Central memory CD8-positive, alpha-beta T cell (primary cell): ENCODE results near the gene SBNO2.

ENCODE experiments used
- ATAC-seq: fragments of 150-1000 bp; cut with Tn5 transposase; replicated peaks from 2 replicates; pipeline ENCODE4 v1.10.0; 2022; ENCODE audit warnings: mild to moderate bottlenecking, moderate FRiP score, moderate number of reproducible peaks; ENCODE audit not compliant: poor library complexity, severe bottlenecking; ENCODE audit errors: extremely low read depth
- DNase-seq, 2 donors: peaks; one replicate each; pipeline ENCODE4 v3.0.0; 2021; ENCODE audit warnings: low spot score in 2 of 2
- H3K27ac Mint-ChIP-seq: one replicate; pipeline ENCODE4 v1.8.0; 2022; ENCODE audit warnings: low read depth, mild to moderate bottlenecking, moderate library complexity, mixed read lengths
- H3K27me3 Mint-ChIP-seq: one replicate; pipeline ENCODE4 v1.8.0; 2022; ENCODE audit warnings: mixed read lengths
- H3K36me3 Mint-ChIP-seq: one replicate; pipeline ENCODE4 v1.8.0; 2022; ENCODE audit warnings: mild to moderate bottlenecking, moderate library complexity, mixed read lengths; ENCODE audit not compliant: insufficient read depth
- H3K4me1 Mint-ChIP-seq: one replicate; pipeline ENCODE4 v1.8.0; 2022; ENCODE audit warnings: mixed read lengths
- H3K4me3 Mint-ChIP-seq: one replicate; pipeline ENCODE4 v1.8.0; 2022; ENCODE audit warnings: mild to moderate bottlenecking, moderate library complexity, mixed read lengths
- H3K9me3 Mint-ChIP-seq: one replicate; pipeline ENCODE4 v1.8.0; 2022; ENCODE audit warnings: mixed read lengths

SBNO2 gene

GRCh38 chr19:1070576-1070930 is 103.5 kb downstream of the SBNO2 start:
- peak overlapping the region; percentile 87 for H3K4me3 Mint-ChIP-seq
- ATAC-seq (no peak), DNase-seq (no peak)
- H3K27me3 Mint-ChIP-seq: no peaks in the 10 kb centered on the region
- peak overlapping the region; percentile 91 for H3K27ac Mint-ChIP-seq
- H3K9me3 Mint-ChIP-seq: no peaks in the 10 kb centered on the region
- H3K36me3 Mint-ChIP-seq: peaks cover 74% of the 10 kb centered on the region
- peaks cover 50% of the 10 kb centered on the region for H3K4me1 Mint-ChIP-seq

DNA sequence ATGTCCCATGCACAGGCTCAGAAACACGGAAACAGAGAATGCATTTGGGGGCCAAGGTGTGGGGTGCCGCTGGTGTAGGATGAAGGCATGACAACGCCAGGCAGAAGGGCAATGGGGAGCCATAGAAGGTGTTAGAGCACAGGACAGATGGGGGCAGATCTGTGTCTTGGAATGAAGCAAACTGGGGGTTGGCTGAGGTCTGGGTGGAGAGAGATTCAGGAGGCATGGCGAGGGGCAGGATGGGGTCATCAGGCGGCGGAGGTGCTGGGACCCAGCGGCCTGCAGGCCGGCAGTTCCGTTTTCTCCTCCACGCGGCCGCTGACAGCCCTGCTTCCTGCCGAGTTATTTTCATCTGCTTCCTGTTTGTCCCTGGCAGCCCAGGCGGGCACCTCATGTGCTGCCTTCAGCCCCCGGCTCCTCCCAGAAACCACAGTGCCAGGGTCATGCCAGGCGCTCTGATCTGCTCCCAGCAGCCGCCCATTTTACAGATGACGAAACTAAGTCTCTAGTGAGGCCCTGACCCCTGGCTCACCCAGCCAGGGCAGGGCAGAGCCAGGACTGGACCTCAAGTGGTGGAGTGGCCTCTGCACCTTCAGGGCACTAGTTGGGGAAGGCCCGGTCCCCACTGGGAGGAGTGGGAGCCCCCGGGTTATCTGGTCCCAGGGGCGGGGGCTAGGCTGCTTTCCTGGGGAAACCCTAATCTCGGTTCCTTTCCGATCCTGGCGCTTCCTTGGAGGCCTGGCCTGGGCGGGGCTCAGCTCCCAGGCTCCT is 104.9 kb downstream of the SBNO2 start:
- H3K27me3 Mint-ChIP-seq: no peaks in the 10 kb centered on the region
- H3K9me3 Mint-ChIP-seq: no peaks in the 10 kb centered on the region
- DNase-seq: peak in 1 of 2 donors; percentile 59
- peak overlapping the region; percentile 91 for H3K27ac Mint-ChIP-seq
- peak overlapping the region; percentile 87 for H3K4me3 Mint-ChIP-seq
- peaks cover 59% of the 10 kb centered on the region for H3K4me1 Mint-ChIP-seq
- peaks cover 64% of the 10 kb centered on the region for H3K36me3 Mint-ChIP-seq
- peak; percentile 26 for ATAC-seq

- Mint-ChIP-seq H3K9me3 (no peaks in the 10 kb centered on the region), H3K36me3 (peaks cover 60% of the 10 kb centered on the region), H3K4me3 (peak overlapping the region; percentile 87), H3K27me3 (no peaks in the 10 kb centered on the region), H3K4me1 (peaks cover 62% of the 10 kb centered on the region), H3K27ac (peak overlapping the region; percentile 91)
- peak; percentile 21 for ATAC-seq
- DNase-seq: peak in 1 of 2 donors; percentile 63
Observed at GRCh38 chr19:1068009-1069001, 105.8 kb downstream of the SBNO2 start.

DNA sequence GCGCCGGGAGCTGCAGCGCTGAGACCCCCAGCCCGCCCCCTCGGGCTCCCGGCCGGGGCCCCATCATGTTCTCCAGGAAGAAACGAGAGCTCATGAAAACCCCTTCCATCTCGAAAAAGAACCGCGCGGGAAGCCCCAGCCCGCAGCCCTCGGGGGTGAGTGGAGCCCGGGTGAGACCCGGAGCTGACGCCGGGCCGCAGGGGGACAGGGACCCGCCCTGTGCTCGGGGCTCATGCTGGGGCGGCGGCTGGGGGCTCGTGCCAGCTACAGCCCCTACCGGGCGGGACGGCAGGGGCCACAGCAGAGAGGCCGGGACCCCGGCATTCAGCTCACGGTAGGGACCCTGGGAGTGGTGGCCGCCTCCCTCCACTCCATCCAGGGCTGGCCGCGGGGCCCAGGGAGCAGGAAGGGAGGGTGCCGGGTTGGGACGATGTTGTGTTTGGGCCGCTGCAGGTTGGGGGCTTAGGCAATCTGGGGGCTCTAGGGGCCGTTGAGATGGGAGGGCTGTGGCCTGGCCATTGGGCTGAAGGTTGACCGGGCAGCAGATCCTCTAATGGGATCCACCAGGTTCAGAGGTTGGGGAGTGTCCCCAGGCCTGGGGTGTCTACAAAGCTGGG is 106.6 kb downstream of the SBNO2 start:
- DNase-seq (peak; percentile 70 to 80), ATAC-seq (peak; percentile 63)
- H3K4me3 Mint-ChIP-seq: peak overlapping the region; percentile 87
- no peaks in the 10 kb centered on the region for H3K27me3 Mint-ChIP-seq
- peak overlapping the region; percentile 91 for H3K27ac Mint-ChIP-seq
- no peaks in the 10 kb centered on the region for H3K9me3 Mint-ChIP-seq
- H3K4me1 Mint-ChIP-seq: peaks cover 54% of the 10 kb centered on the region
- peaks cover 55% of the 10 kb centered on the region for H3K36me3 Mint-ChIP-seq

DNA sequence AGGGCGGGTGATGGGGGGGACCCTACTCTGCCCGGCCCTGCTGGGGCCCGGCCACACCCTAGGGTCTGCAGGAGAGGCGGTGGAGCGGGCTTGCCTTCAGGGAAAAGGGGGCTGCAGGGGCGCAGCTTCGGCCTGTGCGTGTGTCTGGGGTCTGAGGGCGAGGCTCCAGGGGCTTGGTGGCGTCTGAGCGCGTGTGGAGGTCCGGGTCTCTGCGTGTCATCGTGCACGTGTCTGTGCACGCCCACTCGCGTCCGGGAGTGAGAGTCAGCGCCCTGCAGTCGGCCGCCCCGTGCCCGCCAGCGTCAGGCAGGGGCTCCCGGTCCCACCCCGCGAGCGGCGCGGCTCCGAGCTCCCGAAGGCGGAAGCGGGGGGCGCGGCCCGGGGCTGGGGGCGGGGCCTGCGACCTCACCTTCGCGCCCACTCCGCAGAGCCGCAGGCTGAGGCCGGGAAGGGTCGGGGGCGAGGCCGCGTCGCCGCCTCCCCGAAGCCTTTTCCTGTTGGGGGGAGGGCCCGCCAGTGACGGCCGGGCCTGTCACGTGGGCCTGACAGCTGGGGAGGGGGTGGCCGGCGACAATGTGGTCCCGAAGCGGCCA is 107.2 kb downstream of the SBNO2 start, which contains the start of gene ARHGAP45:
Gene ARHGAP45 (plus strand): TSS at position 420 of the 593 bp plus-strand sequence. CDS start 239 bp downstream, outside the sequence.
- Mint-ChIP-seq H3K4me1 (peaks cover 48% of the 10 kb centered on the region), H3K27me3 (no peaks in the 10 kb centered on the region), H3K27ac (peak within 1 kb of the TSS; percentile 91), H3K4me3 (peak within 1 kb of the TSS; percentile 87), H3K9me3 (no peaks in the 10 kb centered on the region), H3K36me3 (peaks cover 51% of the 10 kb centered on the region)
- DNase-seq (peak; percentile 68 to 79), ATAC-seq (peak; percentile 57)

DNA sequence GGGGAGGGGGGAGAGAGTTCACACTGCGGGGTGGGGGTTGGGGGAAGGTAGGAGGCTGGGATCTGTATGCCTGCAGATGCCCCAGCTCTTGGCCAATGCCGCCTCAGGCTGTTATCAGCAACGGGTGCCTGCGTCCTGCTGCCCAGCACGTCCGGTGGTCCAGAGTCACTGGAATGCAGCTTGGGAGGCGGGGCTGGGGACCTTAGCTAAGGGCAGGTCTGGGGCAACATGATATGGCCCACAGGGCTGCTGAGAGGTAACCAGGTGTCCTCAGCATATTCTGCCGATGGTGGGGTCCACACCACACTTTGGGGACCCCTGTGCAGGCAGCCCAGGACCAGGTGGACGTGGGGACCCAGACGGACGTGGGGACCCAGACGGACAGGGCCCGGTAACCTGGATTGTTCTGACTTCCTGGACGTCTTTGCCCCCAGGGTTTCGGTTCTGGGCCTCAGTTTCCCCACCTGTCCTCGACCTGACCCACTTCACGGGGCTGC is 107.8 kb downstream of the SBNO2 start:
- peaks cover 49% of the 10 kb centered on the region for H3K36me3 Mint-ChIP-seq
- DNase-seq (no peak), ATAC-seq (no peak)
- peak overlapping the region; percentile 91 for H3K27ac Mint-ChIP-seq
- peak overlapping the region; percentile 87 for H3K4me3 Mint-ChIP-seq
- H3K27me3 Mint-ChIP-seq: no peaks in the 10 kb centered on the region
- H3K9me3 Mint-ChIP-seq: no peaks in the 10 kb centered on the region
- peaks cover 45% of the 10 kb centered on the region for H3K4me1 Mint-ChIP-seq

- DNase-seq (no peak), ATAC-seq (no peak)
- Mint-ChIP-seq H3K27me3 (no peaks in the 10 kb centered on the region), H3K9me3 (no peaks in the 10 kb centered on the region), H3K4me1 (peaks cover 45% of the 10 kb centered on the region), H3K36me3 (peaks cover 46% of the 10 kb centered on the region), H3K27ac (peak overlapping the region; percentile 91), H3K4me3 (peak overlapping the region; percentile 87)
Observed at GRCh38 chr19:1065606-1066109, 108.4 kb downstream of the SBNO2 start.

- no peak for DNase-seq
- Mint-ChIP-seq H3K36me3 (peaks cover 39% of the 10 kb centered on the region), H3K9me3 (no peaks in the 10 kb centered on the region), H3K27ac (peak overlapping the region; percentile 91), H3K4me3 (peak overlapping the region; percentile 87), H3K4me1 (peaks cover 45% of the 10 kb centered on the region), H3K27me3 (no peaks in the 10 kb centered on the region)
- no peak for ATAC-seq
Observed at GRCh38 chr19:1064661-1065605, 109.1 kb downstream of the SBNO2 start.

- Mint-ChIP-seq H3K4me3 (no peak overlapping the region), H3K27ac (no peak overlapping the region), H3K36me3 (peaks cover 31% of the 10 kb centered on the region), H3K27me3 (no peaks in the 10 kb centered on the region), H3K9me3 (no peaks in the 10 kb centered on the region), H3K4me1 (peaks cover 39% of the 10 kb centered on the region)
- no peak for ATAC-seq
- no peak for DNase-seq
Observed at GRCh38 chr19:1063909-1064660, 110.0 kb downstream of the SBNO2 start.

GRCh38 chr19:1063030-1063908 is 110.8 kb downstream of the SBNO2 start:
- peaks cover 24% of the 10 kb centered on the region for H3K36me3 Mint-ChIP-seq
- peaks cover 36% of the 10 kb centered on the region for H3K4me1 Mint-ChIP-seq
- no peak overlapping the region for H3K4me3 Mint-ChIP-seq
- H3K27me3 Mint-ChIP-seq: no peaks in the 10 kb centered on the region
- ATAC-seq (no peak), DNase-seq (peak in 1 of 2 donors; percentile 67)
- H3K9me3 Mint-ChIP-seq: no peaks in the 10 kb centered on the region
- H3K27ac Mint-ChIP-seq: no peak overlapping the region
